IMR-90 (cell line): Measurements from ENCODE around the gene SART1.

Experiments used
- BHLHE40 ChIP-seq: fragments of 150-350 bp; IDR thresholded peaks from 2 replicates; pipeline ENCODE4 v1.6.1; 2016; ENCODE audit warnings: mild to moderate bottlenecking, low read depth, low read length
- CEBPB ChIP-seq: IDR thresholded peaks from 2 replicates; pipeline ENCODE4 v1.6.1; 2012; ENCODE audit warnings: low read depth, low read length, improper control_type of control experiment
- CTCF ChIP-seq: conservative IDR thresholded peaks from 2 replicates; pipeline ENCODE4 v1.5.1; 2012; ENCODE audit warnings: mild to moderate bottlenecking, low read depth, low read length, improper control_type of control experiment
- ELK1 ChIP-seq: fragments of 150-350 bp; IDR thresholded peaks from 2 replicates; pipeline ENCODE4 v1.6.1; 2016; ENCODE audit warnings: low read depth, mild to moderate bottlenecking, low read length, moderate library complexity, borderline replicate concordance
- FOS ChIP-seq: fragments of 150-350 bp; IDR thresholded peaks from 2 replicates; pipeline ENCODE4 v1.6.1; 2016; ENCODE audit warnings: low read depth, low read length
- MAFK ChIP-seq: IDR thresholded peaks from 2 replicates; pipeline ENCODE4 v1.6.1; 2012; ENCODE audit warnings: low read depth, low read length, improper control_type of control experiment
- MAZ ChIP-seq: IDR thresholded peaks from 2 replicates; pipeline ENCODE4 v1.6.1; 2012; ENCODE audit warnings: low read depth, mild to moderate bottlenecking, low read length, improper control_type of control experiment, moderate library complexity, borderline replicate concordance
- MXI1 ChIP-seq: IDR thresholded peaks from 2 replicates; pipeline ENCODE4 v1.6.1; 2012; ENCODE audit warnings: low read depth, mild to moderate bottlenecking, low read length, moderate library complexity, borderline replicate concordance
- NFE2L2 ChIP-seq: fragments of 150-350 bp; IDR thresholded peaks from 2 replicates; pipeline ENCODE4 v1.6.1; 2016; ENCODE audit warnings: low read depth, mild to moderate bottlenecking, low read length
- POLR2A ChIP-seq: IDR thresholded peaks from 2 replicates; pipeline ENCODE4 v1.6.1; 2012; ENCODE audit warnings: mild to moderate bottlenecking, low read depth, low read length
- RAD21 ChIP-seq: IDR thresholded peaks from 2 replicates; pipeline ENCODE4 v1.6.1; 2012; ENCODE audit warnings: low read length, improper control_type of control experiment
- RCOR1 ChIP-seq: IDR thresholded peaks from 2 replicates; pipeline ENCODE4 v1.6.1; 2012; ENCODE audit warnings: mild to moderate bottlenecking, low read length, improper control_type of control experiment; ENCODE audit not compliant: insufficient replicate concordance
- SMC3 ChIP-seq: fragments of 150-350 bp; IDR thresholded peaks from 2 replicates; pipeline ENCODE4 v1.6.1; 2016; ENCODE audit warnings: low read depth, mild to moderate bottlenecking, antibody characterized with exemption, low read length, moderate library complexity
- USF2 ChIP-seq: fragments of 150-350 bp; IDR thresholded peaks from 2 replicates; pipeline ENCODE4 v1.6.1; 2017; ENCODE audit warnings: mild to moderate bottlenecking, antibody characterized with exemption, low read length, low read depth

GRCh38 chr11:66006134-66006890 lies 44.8 kb downstream of the SART1 start:
- TF ChIP-seq CTCF (no peak), POLR2A (no peak), RAD21 (no peak), CEBPB (no peak), MAZ (no peak), USF2 (no peak), ELK1 (no peak), BHLHE40 (no peak), RCOR1 (no peak), NFE2L2 (no peak), MAFK (no peak), SMC3 (no peak), FOS (no peak), MXI1 (no peak)
